DND-41 (cell line): ENCODE data around the gene SLC6A18.

Source experiments
- CTCF ChIP-seq: IDR thresholded peaks from 2 replicates; pipeline ENCODE4 v1.5.1; 2012; ENCODE audit warnings: borderline replicate concordance, low read length, moderate library complexity, mild to moderate bottlenecking; ENCODE audit not compliant: poor library complexity, severe bottlenecking; ENCODE audit errors: extremely low read depth
- EZH2 ChIP-seq: IDR thresholded peaks from 3 replicates; pipeline ENCODE4 v1.6.1; 2012; ENCODE audit warnings: borderline replicate concordance, low read depth, mild to moderate bottlenecking, moderate library complexity, low read length, inconsistent platforms; ENCODE audit not compliant: severe bottlenecking

GRCh38 chr5:1182633-1183423 lies 42.4 kb upstream of the SLC6A18 start:
- TF ChIP-seq CTCF, result no peak
- no peak for TF ChIP-seq EZH2
